ENCODE measurements around the gene COQ10B.

The COQ10B gene

DNA sequence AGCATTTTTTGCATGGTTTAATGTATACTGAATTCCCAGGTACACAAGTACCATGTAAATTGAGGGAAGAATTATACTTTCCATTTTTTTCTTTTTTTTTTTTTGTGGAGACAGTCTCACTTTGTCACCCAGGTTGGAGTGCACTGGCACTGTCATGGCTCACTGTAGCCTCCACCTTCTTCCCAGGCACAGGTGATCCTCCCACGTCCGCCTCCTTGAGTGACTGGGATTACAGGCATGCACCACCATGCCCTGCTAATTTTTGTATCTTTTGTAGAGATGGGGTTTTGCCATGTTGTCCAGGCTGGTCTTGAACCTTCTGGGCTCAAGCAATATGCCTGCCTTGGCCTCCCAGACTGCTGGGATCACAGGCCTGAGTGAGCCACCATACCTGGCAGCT lies 50.6 kb downstream of the COQ10B start:
- no peak for DNase-seq (ENCODE audit: low spot score)
- CTCF ChIA-PET = no interaction called here
- TF ChIP-seq, protein P1, sequence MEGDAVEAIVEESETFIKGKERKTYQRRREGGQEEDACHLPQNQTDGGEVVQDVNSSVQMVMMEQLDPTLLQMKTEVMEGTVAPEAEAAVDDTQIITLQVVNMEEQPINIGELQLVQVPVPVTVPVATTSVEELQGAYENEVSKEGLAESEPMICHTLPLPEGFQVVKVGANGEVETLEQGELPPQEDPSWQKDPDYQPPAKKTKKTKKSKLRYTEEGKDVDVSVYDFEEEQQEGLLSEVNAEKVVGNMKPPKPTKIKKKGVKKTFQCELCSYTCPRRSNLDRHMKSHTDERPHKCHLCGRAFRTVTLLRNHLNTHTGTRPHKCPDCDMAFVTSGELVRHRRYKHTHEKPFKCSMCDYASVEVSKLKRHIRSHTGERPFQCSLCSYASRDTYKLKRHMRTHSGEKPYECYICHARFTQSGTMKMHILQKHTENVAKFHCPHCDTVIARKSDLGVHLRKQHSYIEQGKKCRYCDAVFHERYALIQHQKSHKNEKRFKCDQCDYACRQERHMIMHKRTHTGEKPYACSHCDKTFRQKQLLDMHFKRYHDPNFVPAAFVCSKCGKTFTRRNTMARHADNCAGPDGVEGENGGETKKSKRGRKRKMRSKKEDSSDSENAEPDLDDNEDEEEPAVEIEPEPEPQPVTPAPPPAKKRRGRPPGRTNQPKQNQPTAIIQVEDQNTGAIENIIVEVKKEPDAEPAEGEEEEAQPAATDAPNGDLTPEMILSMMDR (conservative IDR thresholded peaks at IDR 0.05; ENCODE audit: low read depth) = no peak
- POLR2A ChIA-PET (ENCODE audit: low non-redundant PET) = no interaction called here
- H3K27ac ChIP-seq = no peak overlapping the region

DNA sequence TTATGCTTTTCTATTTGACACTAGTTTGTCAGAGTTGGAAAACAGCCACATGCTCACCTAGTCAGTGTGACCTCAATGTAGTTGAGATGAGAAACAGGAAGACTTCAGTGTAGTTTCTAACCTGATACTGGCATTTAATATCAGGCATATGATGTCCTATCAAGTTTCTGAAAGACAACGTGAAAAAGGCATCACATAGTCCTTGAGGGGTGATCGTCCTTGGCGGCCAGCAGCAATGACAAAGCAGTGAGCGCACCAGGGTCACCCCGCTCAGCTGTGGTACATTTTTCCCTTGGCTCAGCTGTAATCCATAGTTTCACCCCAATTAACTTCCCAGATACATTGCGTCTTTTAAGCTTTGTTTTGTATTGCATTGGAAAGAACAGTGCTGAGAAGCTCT lies 51.2 kb downstream of the COQ10B start:
- POLR2A ChIA-PET (ENCODE audit: low non-redundant PET) = no interaction called here
- H3K27ac ChIP-seq = no peak overlapping the region
- TF ChIP-seq, protein P1 (conservative IDR thresholded peaks at IDR 0.05; ENCODE audit: low read depth) = no peak
- CTCF ChIA-PET = no interaction called here
- no peak for DNase-seq (ENCODE audit: low spot score)

DNA sequence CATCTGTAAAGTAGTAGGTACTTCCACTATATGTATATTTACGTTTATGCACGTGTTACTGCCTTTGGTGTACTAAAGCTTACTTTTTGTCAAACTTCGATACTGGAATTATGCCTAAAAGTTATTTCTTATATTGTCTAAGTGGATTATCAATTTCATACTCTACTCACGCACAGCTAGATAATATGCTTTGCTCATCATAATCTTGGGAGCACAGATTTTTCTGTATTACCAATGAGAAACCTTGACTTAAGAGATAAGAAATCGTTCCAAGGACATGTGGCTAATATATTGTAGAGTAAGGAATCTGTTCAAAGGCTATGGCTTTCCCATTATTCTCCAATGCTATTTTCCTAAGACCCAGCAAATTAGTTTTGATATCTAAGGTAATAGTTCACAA lies 53.3 kb downstream of the COQ10B start:
- no peak for DNase-seq (ENCODE audit: low spot score)
- TF ChIP-seq, protein P1 (conservative IDR thresholded peaks at IDR 0.05; ENCODE audit: low read depth) = no peak
- H3K27ac ChIP-seq = no peak overlapping the region
- POLR2A ChIA-PET (ENCODE audit: low non-redundant PET) = no interaction called here
- CTCF ChIA-PET = no interaction called here

DNA sequence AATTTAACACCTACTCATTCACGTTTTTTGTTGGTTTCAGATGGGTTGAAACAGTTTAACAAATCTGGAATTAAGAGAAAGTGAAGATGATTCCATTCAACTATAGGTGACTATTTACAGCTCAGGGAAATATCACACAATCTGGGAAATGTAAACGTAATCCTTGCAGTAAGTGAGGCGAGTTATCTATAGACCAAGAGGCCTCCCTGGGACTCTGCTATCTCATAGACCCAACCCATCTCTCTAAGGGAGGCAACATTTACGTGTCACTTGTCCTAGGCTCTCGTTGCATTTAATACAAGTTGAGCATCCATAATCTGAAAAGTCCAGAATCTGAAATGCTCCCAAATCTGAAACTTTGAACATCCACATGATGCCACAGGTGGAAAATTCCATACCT lies 60.6 kb downstream of the COQ10B start:
- POLR2A ChIA-PET (ENCODE audit: low non-redundant PET) = interaction anchor here (0.6 to 0.9 kb wide), 2 partner anchors 14 to 30 kb away, joined by 4 to 17 read pairs; partner anchors contain the start of genes HSPD1 and HSPE1
- DNase-seq (ENCODE audit: low spot score) = no peak
- CTCF ChIA-PET = no interaction called here
- H3K27ac ChIP-seq = no peak overlapping the region
- TF ChIP-seq, protein P1 (conservative IDR thresholded peaks at IDR 0.05; ENCODE audit: low read depth) = no peak

DNA sequence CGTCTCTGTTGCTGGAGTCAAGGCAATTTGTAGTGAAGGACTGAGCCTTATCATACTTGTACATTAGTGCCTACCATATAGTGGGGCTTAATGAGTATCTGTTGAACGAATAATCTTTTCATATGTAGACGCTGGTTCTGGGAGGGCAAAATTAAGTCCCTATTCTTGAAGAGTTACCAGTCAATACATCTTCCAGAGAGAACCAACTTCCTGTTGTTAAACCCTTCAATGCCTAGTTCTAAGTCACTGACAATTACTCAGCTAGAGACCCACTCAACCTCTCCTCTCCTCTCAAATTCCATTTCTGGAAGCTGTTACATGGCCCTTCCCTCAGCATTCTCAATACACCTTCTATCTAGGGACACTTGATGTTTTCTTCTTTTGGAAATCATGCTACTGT lies 61.4 kb downstream of the COQ10B start:
- no peak for DNase-seq (ENCODE audit: low spot score)
- CTCF ChIA-PET = no interaction called here
- no peak overlapping the region for H3K27ac ChIP-seq
- TF ChIP-seq, protein P1 (conservative IDR thresholded peaks at IDR 0.05; ENCODE audit: low read depth) = no peak
- POLR2A ChIA-PET (ENCODE audit: low non-redundant PET) = interaction anchor here (1.1 kb wide), 1 partner anchor 12 kb away, joined by 4 read pairs; no protein-coding TSS in a partner anchor

DNA sequence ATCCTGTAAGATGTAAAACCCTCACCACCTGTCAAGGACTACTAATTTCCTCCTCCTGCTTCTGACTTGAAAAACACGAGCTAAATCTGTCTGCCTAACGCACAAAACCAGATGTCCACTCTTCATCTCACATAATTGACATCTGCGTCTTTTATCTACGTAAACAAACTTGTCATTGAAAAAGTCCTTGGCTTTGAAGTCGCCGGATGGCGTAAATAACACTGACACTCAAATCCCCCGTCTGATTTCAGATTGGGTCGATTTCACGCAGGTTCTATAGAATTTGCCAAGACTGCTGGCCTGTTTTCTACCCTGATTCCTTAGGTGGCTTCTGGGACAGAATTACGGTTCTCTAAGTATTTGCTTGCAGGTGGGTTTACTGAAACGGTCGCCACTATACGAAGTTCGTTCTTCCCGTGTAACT lies 62.0 kb downstream of the COQ10B start:
- peak overlapping the region; percentile 86 for H3K27ac ChIP-seq
- CTCF ChIA-PET = no interaction called here
- DNase-seq (ENCODE audit: low spot score) = no peak
- TF ChIP-seq, protein P1 (conservative IDR thresholded peaks at IDR 0.05; ENCODE audit: low read depth) = no peak
- POLR2A ChIA-PET (ENCODE audit: low non-redundant PET) = interaction anchor here (1.1 to 1.3 kb wide), 3 partner anchors 12 to 16 kb away, joined by 4 to 10 read pairs (median 7); partner anchors contain the start of genes HSPD1 and HSPE1
